CD14-positive monocyte (primary cell): Measurements from ENCODE around the gene BFSP2. TPM values are rescaled to one million over a fixed set of nuclear protein-coding genes. Genes with fewer than 3 reads are reported as not detected.

ENCODE experiments used
- DNase-seq, 3 donors: peaks; one replicate each; pipeline ENCODE4 v3.0.0-alpha.2; 2011 to 2022
- H2AFZ ChIP-seq: 2 replicates; pipeline ENCODE4 v1.6.0; 2012; ENCODE audit warnings: mild to moderate bottlenecking, low read depth, low read length, inconsistent platforms; ENCODE audit not compliant: insufficient read depth, poor library complexity, severe bottlenecking
- H3K27ac ChIP-seq, 2 donors: 1 replicate in 1 of 2; 2 replicates in 1 of 2; pipeline ENCODE4 v1.5.1; 2012 to 2013; ENCODE audit warnings: low read length in 2 of 2, control low read depth in 1 of 2, inconsistent platforms in 1 of 2, low read depth in 1 of 2, mild to moderate bottlenecking in 1 of 2
- H3K27me3 ChIP-seq, 2 donors: one replicate each; pipeline versions ENCODE4 v1.6.0 to v1.6.1; 2011 to 2013; ENCODE audit warnings: low read length in 2 of 2; ENCODE audit not compliant: control insufficient read depth in 2 of 2, insufficient read depth in 2 of 2
- H3K36me3 ChIP-seq, 2 donors: replicated peaks in 1 of 2; 1 replicate in 1 of 2; 2 replicates in 1 of 2; pipeline versions ENCODE4 v1.5.1 to v1.6.1; 2012 to 2013; ENCODE audit warnings: low read length in 2 of 2, control low read depth in 1 of 2, inconsistent platforms in 1 of 2, mild to moderate bottlenecking in 1 of 2; ENCODE audit not compliant: insufficient read depth in 2 of 2, control insufficient read depth in 1 of 2
- H3K4me1 ChIP-seq, 2 donors: 1 replicate in 1 of 2; 2 replicates in 1 of 2; pipeline versions ENCODE4 v1.5.1 to v1.6.1; 2012 to 2013; ENCODE audit warnings: low read length in 2 of 2, control low read depth in 1 of 2, inconsistent platforms in 1 of 2, mild to moderate bottlenecking in 1 of 2, moderate library complexity in 1 of 2; ENCODE audit not compliant: insufficient read depth in 2 of 2, control insufficient read depth in 1 of 2
- H3K4me2 ChIP-seq: replicated peaks from 2 replicates; pipeline ENCODE3; 2012; ENCODE audit warnings: low read length, moderate library complexity, mild to moderate bottlenecking; ENCODE audit not compliant: poor library complexity, severe bottlenecking; ENCODE audit errors: extremely low read depth
- H3K4me3 ChIP-seq, 3 experiments: fragments of 200-600 bp in 1 of 3; sonication (generic) in 1 of 3; replicated peaks in 1 of 3; 1 replicate in 2 of 3; 2 replicates in 1 of 3; pipeline ENCODE4 v1.5.1; 2011 to 2013; ENCODE audit warnings: low read length in 3 of 3, mild to moderate bottlenecking in 3 of 3, control low read depth in 2 of 3, low read depth in 2 of 3, inconsistent platforms in 1 of 3, moderate library complexity in 1 of 3
- H3K79me2 ChIP-seq: 2 replicates; pipeline ENCODE4 v1.6.0; 2012; ENCODE audit warnings: mild to moderate bottlenecking, control low read depth, inconsistent platforms, low read length, moderate library complexity; ENCODE audit not compliant: insufficient read depth
- H3K9ac ChIP-seq: 2 replicates; pipeline ENCODE4 v1.6.0; 2017; ENCODE audit warnings: low read length, mild to moderate bottlenecking; ENCODE audit not compliant: insufficient read depth, poor library complexity, severe bottlenecking
- H3K9me3 ChIP-seq, 2 donors: replicated peaks in 1 of 2; 1 replicate in 1 of 2; 2 replicates in 1 of 2; pipeline versions ENCODE4 v1.5.1 to v1.6.1; 2012 to 2013; ENCODE audit warnings: low read length in 2 of 2, control low read depth in 1 of 2; ENCODE audit not compliant: control insufficient read depth in 1 of 2, insufficient read depth in 1 of 2
- H4K20me1 ChIP-seq: 2 replicates; pipeline ENCODE4 v1.6.0; 2012; ENCODE audit warnings: mild to moderate bottlenecking, low read length, control low read depth, moderate library complexity; ENCODE audit not compliant: insufficient read depth
- H3K27ac Mint-ChIP-seq, 7 donors: one replicate each; pipeline ENCODE4 v1.8.0; 2020; ENCODE audit warnings: mild to moderate bottlenecking in 7 of 7, mixed read lengths in 7 of 7, moderate library complexity in 6 of 7, inconsistent platforms in 2 of 7
- H3K27me3 Mint-ChIP-seq, 3 donors: one replicate each; pipeline ENCODE4 v1.8.0; 2021 to 2022; ENCODE audit warnings: low read depth in 3 of 3, mild to moderate bottlenecking in 3 of 3, mixed read lengths in 3 of 3, moderate library complexity in 3 of 3, inconsistent platforms in 1 of 3
- H3K36me3 Mint-ChIP-seq, 2 donors: one replicate each; pipeline ENCODE4 v1.8.0; 2020; ENCODE audit warnings: mixed read lengths in 2 of 2, inconsistent platforms in 1 of 2, mild to moderate bottlenecking in 1 of 2
- H3K4me1 Mint-ChIP-seq: one replicate; pipeline ENCODE4 v1.8.0; 2020; ENCODE audit warnings: mild to moderate bottlenecking, mixed read lengths
- H3K4me3 Mint-ChIP-seq, 2 donors: one replicate each; pipeline ENCODE4 v1.8.0; 2020; ENCODE audit warnings: mild to moderate bottlenecking in 2 of 2, mixed read lengths in 2 of 2, moderate library complexity in 1 of 2
- H3K9me3 Mint-ChIP-seq, 7 donors: one replicate each; pipeline ENCODE4 v1.8.0; 2020 to 2022; ENCODE audit warnings: mixed read lengths in 7 of 7, mild to moderate bottlenecking in 6 of 7, moderate library complexity in 6 of 7, inconsistent platforms in 2 of 7
- WGBS: methylation state at CpG from one replicate; pipeline ENCODE4 v1.1.5; 2013; ENCODE audit warnings: missing lambda C conversion rate; ENCODE audit not compliant: insufficient coverage; 5-methylcytosine and 5-hydroxymethylcytosine counted together
- intact Hi-C, 2 donors: fragments of 100-400 bp; cut with micrococcal nuclease; formaldehyde crosslinking; loops; one replicate each; pipeline versions ENCODE4 v1.15.0 to v1.15.1; 2023
- polyA plus RNA-seq, 3 donors: library from polyadenylated mRNA; depleted of rRNA in 1 of 3; unstranded in 2 of 3; stranded (reverse) in 1 of 3; fragments of 300-500 nt in 2 of 3; fragments of >200 nt in 1 of 3; fragmentation: Illumina TruSeq in 2 of 3; gene quantifications; 1 replicate in 2 of 3; 2 replicates in 1 of 3; pipeline ENCODE4 v1.2.3, GENCODE V29; 2012 to 2021
- TF ChIP-seq, protein P1 (sequence below): fragments of 200-600 bp; IDR thresholded peaks from one replicate; pipeline ENCODE4 v1.8.0; 2022; ENCODE audit warnings: antibody characterized with exemption, mild to moderate bottlenecking

The BFSP2 gene
- polyA plus RNA-seq, 3 donors: not detected

DNA sequence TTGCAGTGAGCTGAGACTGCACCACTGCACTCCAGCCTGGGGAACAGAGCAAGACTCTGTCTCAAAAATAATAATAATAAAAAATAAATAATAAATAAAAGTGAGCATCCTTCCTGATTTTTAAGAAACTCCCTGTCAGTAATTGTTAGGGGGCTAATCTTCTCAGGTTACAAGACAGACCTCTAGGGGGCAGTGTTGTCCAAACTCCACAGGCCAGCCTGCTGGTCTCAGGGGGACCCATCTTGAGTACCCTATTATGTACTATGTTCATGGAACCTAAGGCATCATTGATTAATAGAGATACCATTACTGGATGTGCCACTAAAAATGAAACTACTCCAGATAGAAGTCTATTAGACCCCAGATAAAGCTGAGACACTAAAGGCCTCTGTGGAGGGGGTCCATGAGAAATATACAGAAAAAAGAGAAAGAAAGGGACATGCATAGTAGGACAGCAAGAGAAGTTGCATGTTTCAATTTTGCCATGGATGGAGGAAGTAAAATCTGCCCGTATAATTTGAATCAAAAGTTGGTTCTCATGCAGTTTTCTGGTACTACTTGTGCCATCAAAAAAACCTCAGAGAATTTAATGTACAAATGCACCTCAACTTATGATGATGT lies 88.2 kb downstream of the BFSP2 start:
- no peaks in the 10 kb centered on the region for H3K4me1 Mint-ChIP-seq
- no CpG with 5 or more reads among the region's 1 CpG for WGBS
- Histone ChIP-seq H3K4me1 (no peaks in the 10 kb centered on the region), H3K27ac (no peak overlapping the region), H3K4me2 (no peak overlapping the region), H3K79me2 (no peaks in the 10 kb centered on the region), H3K36me3 (no peaks in the 10 kb centered on the region), H2AFZ (no peak overlapping the region), H4K20me1 (no peaks in the 10 kb centered on the region), H3K9me3 (peaks cover 0 to 15% of the 10 kb centered on the region in 2 donors), H3K4me3 (no peak overlapping the region), H3K9ac (no peak overlapping the region), H3K27me3 (no peaks in the 10 kb centered on the region)
- intact Hi-C loops: loop anchor here (5.0 kb wide), 2 partner anchors 89 to 94 kb away; no protein-coding TSS in a partner anchor
- no peaks in the 10 kb centered on the region for H3K36me3 Mint-ChIP-seq
- peaks cover 1 to 12% (median 9%) of the 10 kb centered on the region in 7 donors for H3K9me3 Mint-ChIP-seq
- TF ChIP-seq, protein P1, sequence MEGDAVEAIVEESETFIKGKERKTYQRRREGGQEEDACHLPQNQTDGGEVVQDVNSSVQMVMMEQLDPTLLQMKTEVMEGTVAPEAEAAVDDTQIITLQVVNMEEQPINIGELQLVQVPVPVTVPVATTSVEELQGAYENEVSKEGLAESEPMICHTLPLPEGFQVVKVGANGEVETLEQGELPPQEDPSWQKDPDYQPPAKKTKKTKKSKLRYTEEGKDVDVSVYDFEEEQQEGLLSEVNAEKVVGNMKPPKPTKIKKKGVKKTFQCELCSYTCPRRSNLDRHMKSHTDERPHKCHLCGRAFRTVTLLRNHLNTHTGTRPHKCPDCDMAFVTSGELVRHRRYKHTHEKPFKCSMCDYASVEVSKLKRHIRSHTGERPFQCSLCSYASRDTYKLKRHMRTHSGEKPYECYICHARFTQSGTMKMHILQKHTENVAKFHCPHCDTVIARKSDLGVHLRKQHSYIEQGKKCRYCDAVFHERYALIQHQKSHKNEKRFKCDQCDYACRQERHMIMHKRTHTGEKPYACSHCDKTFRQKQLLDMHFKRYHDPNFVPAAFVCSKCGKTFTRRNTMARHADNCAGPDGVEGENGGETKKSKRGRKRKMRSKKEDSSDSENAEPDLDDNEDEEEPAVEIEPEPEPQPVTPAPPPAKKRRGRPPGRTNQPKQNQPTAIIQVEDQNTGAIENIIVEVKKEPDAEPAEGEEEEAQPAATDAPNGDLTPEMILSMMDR: peak; percentile 92
- H3K27ac Mint-ChIP-seq: no peak overlapping the region
- no peak overlapping the region for H3K4me3 Mint-ChIP-seq
- peak; percentile 26 to 56 (median 56) for DNase-seq
- H3K27me3 Mint-ChIP-seq: peaks cover 0 to 5% (median 0%) of the 10 kb centered on the region in 3 donors

DNA sequence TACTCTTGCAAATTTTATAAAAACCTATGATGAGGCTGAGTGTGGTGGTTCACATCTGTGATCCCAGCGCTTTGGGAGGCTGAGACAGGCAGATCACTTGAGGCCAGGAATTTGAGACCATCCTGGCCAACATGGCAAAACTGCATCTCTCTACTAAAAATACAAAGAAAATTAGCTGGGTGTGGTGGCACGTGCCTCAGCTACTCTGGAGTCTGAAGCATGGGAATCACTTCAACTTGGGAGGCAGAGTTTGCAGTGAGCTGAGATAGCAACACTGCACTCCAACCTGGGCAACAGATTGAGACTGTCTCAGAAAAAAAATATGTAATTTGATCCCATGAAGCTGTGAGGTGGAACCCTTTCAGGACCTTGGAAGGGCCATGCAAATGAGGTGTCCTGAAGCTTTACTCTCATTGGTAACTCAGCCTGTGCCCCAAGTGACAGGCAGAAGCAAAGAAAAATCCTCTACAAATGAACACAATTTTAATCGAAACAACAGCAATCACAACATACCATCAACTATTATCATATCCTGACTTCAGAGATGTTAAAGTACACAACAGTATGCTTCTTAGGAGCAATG lies 89.0 kb downstream of the BFSP2 start:
- Histone ChIP-seq H3K4me1 (no peaks in the 10 kb centered on the region), H3K9ac (no peak overlapping the region), H3K79me2 (no peaks in the 10 kb centered on the region), H2AFZ (peak overlapping the region; percentile 40), H3K27ac (no peak overlapping the region), H3K9me3 (peaks cover 0 to 15% of the 10 kb centered on the region in 2 donors), H4K20me1 (no peaks in the 10 kb centered on the region), H3K27me3 (no peaks in the 10 kb centered on the region), H3K36me3 (no peaks in the 10 kb centered on the region), H3K4me3 (no peak overlapping the region), H3K4me2 (no peak overlapping the region)
- H3K4me1 Mint-ChIP-seq: no peaks in the 10 kb centered on the region
- TF ChIP-seq, protein P1: no peak
- H3K27me3 Mint-ChIP-seq: peaks cover 0 to 5% (median 0%) of the 10 kb centered on the region in 3 donors
- WGBS: 100% methylated on average over 1 of the region's 3 CpGs
- intact Hi-C loops: loop anchor here (5.0 kb wide), 2 partner anchors 88 to 93 kb away; no protein-coding TSS in a partner anchor
- H3K9me3 Mint-ChIP-seq: peaks cover 1 to 12% (median 8%) of the 10 kb centered on the region in 7 donors
- H3K36me3 Mint-ChIP-seq: no peaks in the 10 kb centered on the region
- H3K4me3 Mint-ChIP-seq: no peak overlapping the region
- no peak for DNase-seq
- no peak overlapping the region for H3K27ac Mint-ChIP-seq
